HG03103 (cell line): Measurements from ENCODE around the gene RELN.

Experiments
- ATAC-seq: cut with Tn5 transposase; IDR thresholded peaks from one replicate; pipeline ENCODE4 v1.9.1; 2021; ENCODE audit warnings: low read depth; ENCODE audit not compliant: unreplicated experiment

RELN gene

DNA sequence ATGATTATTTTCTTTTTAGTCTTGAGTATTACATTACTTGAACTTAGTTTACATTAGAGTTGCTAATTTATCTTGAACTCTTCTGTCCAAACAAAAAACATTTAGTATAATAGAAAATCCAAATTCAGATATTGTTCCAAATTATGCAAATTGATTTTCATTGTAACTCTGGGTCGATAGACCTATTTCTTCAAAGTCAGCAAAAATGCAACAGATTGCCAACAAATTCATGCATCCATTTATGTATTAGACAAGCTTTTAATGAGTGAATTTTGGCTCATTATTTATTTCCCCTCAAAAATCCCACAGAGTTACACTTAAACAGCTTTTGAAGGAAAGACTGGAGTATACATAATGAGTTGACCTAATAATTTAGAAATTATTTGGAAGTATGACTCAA, 240.8 kb downstream of the RELN start:
- no peak for ATAC-seq

- ATAC-seq = no peak
These were observed 254.1 kb downstream of the RELN start for GRCh38 chr7:103735377-103735776.

DNA sequence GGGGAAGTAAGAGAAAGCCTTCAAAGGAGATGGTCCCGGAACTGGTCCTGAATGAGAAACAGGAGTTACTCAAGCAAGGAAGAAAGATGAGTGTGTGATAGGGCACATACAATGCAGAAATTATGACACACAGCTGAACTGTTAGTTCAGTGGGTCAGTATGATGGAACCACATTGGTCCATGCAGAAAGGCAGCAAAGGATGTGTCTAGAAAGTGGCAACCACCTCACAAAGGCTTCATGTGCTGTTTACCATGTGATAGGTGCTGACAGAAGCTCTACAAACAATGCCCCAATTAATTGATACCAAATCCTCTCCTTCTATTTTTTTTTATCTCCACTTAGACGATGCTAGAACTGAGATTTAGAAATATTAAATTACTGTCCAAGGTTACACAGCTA, 258.3 kb downstream of the RELN start:
- ATAC-seq = no peak

GRCh38 chr7:103729026-103729425, 260.4 kb downstream of the RELN start:
- no peak for ATAC-seq

DNA sequence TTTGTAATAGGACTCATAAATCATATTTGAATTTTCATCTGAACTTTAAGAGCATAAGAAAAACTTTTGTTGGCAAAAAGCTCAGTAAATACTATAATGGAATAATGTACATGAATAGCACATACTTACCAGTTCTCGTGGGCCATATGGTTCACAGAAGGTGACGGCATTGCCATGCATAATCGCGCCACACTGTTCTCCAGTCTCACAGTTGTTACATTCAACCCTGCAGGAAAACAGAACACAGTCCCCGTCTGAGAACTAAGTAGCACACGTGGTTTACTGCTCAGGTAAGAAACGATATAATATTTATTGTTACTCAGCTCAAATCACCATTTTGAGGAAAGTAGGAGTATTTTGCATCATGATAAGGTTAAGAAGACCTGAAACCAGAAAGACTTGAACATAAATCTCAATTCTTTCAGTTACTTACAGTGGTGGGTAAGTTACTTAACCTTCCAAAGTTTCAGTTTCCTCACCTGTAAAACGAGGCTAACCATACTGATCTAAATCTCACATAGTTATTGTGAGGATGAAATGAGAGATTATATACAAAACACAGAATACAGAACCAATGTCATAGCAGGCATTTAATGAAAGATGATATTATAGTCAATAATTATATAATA, 261.4 kb downstream of the RELN start:
- no peak for ATAC-seq

- ATAC-seq = no peak
These were observed 270.4 kb downstream of the RELN start for GRCh38 chr7:103719070-103719469.

DNA sequence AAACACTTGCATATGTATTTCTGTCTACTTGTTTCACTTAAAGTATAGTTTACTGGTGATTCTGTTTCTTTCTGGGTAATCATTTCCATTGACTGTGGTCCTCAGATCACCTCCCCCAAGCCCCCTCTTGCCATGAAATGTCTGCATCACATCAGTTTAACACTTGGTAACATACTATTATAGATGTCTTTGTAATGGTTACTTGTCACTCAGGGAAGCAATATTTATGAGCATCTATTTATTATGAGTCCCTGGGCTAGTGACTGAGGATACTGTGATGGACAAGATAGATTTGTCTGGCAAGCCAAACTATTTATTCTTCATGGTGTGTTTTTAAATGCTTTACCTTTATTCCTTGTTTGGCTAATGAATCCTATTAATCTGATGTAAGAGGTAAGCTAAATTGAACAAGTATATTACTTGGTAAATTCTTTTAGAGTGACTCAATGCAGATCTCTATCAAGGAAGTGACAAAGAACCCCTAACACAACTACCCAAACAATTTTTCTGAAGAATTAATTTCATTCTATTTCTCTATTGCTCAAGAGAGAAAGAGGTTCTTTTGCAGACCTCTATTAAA, 270.9 kb downstream of the RELN start:
- ATAC-seq = no peak

DNA sequence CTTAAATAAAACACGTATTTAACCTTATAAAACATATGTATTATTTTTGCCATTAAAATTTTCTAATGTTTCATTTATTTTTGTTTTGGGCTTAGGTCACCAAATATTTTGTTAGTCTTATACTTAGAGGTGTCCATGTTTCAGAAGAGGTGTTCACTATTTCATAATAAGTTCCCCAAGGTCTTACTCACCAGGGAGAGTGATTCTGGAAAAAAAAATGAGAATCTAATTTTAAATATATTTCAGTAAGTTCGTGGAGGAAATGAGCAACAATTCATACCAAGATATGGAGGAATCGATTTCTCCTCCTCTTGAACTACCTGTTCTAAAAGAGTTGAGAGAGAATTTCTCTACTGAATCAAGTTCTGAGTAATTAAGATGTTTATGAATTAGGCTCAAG, 271.9 kb downstream of the RELN start:
- ATAC-seq = no peak

- ATAC-seq = no peak
These were observed 273.9 kb downstream of the RELN start for GRCh38 chr7:103715376-103716120.

GRCh38 chr7:103714376-103714927, 275.0 kb downstream of the RELN start:
- ATAC-seq = no peak

GRCh38 chr7:103712991-103713778, 276.3 kb downstream of the RELN start:
- no peak for ATAC-seq

DNA sequence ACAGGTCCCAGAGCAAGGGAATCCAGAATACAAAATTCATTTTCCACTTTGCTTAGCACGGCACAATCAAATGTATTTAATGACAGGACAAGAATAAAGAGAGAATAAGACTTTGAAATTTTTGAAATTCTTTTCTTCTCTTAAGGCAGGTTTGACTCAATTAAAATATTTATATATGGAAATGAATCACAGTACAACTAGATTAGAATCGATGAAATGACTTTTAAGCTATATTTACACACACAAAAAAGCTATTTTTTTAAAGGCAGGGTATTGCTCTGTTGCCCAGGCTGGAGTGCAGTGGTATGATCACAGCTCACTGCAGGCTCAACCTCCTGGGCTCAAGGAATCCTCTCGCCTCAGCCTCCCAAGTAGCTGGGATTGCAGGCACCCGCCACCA, 278.0 kb downstream of the RELN start:
- ATAC-seq = no peak

GRCh38 chr7:103710247-103710646, 279.2 kb downstream of the RELN start:
- no peak for ATAC-seq

GRCh38 chr7:103706805-103707204, 282.7 kb downstream of the RELN start:
- no peak for ATAC-seq

GRCh38 chr7:103705542-103705941, 283.9 kb downstream of the RELN start:
- no peak for ATAC-seq

DNA sequence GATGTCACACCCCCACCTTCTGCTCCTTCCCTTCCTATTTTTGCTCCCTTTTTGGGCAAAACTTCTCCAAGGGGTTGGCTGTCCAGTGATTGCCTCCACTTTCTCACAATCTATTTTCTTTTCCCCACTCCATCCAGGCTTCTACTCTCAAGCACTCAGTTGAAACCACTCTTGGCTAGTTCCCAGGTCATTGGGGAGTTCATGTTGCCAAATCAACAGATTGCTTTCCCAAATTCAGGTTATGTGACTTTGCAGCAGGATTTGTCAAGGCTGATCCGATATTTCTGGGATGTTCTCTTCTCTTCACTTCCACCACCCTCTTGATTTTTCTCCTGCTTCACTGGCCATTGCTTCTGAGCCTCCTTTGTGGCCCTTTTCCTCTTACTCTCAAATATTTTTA, 284.8 kb downstream of the RELN start:
- ATAC-seq = no peak

DNA sequence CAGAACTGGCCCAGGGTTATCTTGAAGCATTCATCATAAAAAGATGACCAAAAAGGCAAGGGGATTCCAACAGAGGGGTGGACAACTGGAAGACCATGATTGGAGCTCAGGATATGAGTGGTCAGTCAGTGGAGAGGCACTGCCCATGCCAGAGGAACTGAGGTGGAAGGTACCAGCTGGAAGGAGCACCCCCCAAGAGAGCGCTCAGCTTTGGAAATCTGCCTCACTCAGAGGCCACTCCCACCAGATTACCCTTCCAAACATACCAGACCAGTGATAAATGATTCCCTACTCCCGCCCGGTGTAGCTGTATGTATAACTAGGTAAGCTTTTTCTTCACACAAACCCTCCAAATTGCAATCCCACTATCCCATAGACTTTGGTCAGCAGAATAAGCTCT, 286.5 kb downstream of the RELN start:
- no peak for ATAC-seq

DNA sequence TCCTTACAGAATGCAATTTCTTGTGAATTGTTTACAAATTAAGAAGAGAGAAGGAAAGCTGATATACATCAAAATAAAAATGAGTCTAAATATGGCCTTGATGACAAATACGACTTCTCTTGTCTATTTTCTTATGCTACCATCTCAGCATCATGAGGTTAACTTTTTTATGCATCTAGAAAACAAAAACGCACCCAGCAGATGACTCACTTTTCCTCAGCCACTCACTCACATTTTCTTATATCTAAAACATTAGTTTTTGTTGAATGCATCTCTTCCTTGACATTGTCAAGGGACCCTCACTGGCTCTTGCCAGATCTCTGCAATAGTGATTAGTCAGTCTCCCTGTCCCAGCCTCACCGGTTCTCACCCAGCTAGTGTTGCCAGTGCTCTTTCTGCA, 287.0 kb downstream of the RELN start:
- ATAC-seq = no peak

DNA sequence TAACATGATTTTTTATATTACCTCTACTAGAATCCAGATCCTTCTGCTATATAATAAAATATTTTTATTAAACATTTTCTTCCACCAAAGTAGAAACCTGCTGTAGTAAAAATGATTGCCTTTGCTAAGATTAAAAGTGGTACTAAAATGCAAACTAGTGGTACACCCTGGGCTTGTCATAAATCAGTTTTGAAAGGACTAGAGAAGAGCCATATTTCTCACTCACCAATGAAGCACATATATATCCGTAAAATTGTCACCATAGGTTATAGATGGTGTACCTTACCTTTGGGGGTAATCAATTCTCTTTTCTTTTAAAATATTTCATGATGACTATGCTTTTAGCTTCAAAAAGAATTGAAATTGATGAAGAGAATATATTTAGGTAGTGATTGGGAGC, 290.4 kb downstream of the RELN start:
- no peak for ATAC-seq

DNA sequence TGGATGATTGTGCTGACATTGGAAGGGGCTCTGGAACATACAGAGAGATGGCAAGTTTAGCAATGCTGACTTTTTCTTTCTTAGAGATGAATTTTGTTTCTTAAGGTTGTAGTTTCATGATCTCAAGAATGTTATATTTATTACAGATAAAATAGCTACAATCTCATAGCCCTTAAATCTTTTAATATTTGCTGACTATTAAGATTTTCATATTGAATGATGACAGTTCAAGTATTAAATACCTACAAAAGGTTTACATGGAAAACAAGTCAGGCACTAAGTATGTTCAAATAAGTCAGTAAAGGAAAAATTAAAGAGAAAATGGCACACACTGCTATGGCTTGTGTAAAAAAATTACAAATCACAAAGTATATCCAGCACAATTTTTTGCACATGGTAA, 291.4 kb downstream of the RELN start:
- no peak for ATAC-seq

- ATAC-seq = no peak
These were observed 293.9 kb downstream of the RELN start for GRCh38 chr7:103695521-103695920.
